ENCODE results near the gene CKLF. TPM values are rescaled to one million over a fixed set of nuclear protein-coding genes. Genes with fewer than 3 reads are reported as not detected.
"Not testable (repeated sequence)": the region's sequence is repeated elsewhere in the genome, so short reads cannot be mapped to it uniquely, and the experiment has no call there.

The CKLF gene
- polyA plus RNA-seq, 1 of the 3 experiments (the other 2 are of a cell fraction), result 211 TPM

DNA sequence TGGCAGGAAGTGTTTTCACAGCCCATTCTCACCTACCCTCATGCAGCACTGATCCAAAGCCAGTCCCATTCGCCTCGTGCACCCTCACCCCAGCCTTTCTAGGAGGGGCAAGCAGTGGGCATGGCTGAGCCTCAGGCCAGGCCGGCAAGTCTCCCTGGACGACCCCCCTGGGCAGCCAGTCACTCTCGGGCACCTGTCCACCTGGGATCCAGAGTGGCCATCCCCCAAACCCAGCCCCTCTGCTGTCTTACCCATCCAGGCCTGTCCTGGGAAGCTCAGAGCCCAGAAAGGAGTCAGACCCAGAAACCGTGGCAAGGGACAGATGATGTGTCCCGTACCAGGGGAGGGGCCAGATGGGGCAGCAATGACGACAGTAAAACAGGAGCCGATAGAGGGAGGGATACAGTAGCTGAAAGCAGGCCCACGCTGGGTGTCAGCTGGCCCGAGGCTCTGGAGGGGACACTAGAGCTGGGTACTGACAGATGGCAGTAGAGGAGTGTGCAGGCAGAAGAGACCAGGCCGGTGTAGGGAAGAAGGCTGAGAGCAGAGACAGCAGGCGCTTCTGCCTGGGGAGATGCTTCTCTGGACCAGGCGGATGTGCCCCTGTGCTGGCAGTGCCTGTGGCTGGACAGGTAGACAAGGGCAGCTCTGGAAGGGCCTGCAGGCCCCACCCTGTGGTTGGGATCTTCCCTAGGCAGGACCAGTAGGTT lies 57.9 kb downstream of the CKLF start:
- Histone ChIP-seq H3F3A (replicated peaks; ENCODE audit: insufficient read depth) (peaks cover 13% of the 10 kb centered on the region), H3K27me3 (ENCODE audit: insufficient read depth) (no peaks in the 10 kb centered on the region), H3K4me2 (no peak overlapping the region), H2AFZ (ENCODE audit: low read depth) (no peak overlapping the region), H3K4me1 (ENCODE audit: control insufficient read depth in 1 of 2, insufficient read depth in 2 of 2, low read depth in 1 of 2, low read length in 1 of 2) (peaks cover 5 to 19% of the 10 kb centered on the region in 2 experiments; a peak in 3 of 4 replicates), H3K9me2 (no peaks in the 10 kb centered on the region), H4K20me1 (ENCODE audit: insufficient read depth) (peaks cover 24% of the 10 kb centered on the region; the same call in 1 of the 2 replicates), H3K9ac (no peak overlapping the region), H3K79me2 (ENCODE audit: insufficient read depth) (peaks cover 51% of the 10 kb centered on the region), H3K36me3 (replicated peaks in 1 of 2; ENCODE audit: control insufficient read depth in 1 of 2, insufficient read depth in 2 of 2, low read length in 1 of 2) (peaks cover 24 to 57% of the 10 kb centered on the region in 2 experiments), H3K4me3 (ENCODE audit: low read depth in 2 of 2, low read length in 1 of 2) (no peak overlapping the region), H3K9me3 (no peaks in the 10 kb centered on the region), H3K27ac (ENCODE audit: low read depth in 2 of 2, low read length in 1 of 2) (no peak overlapping the region)
- no peak for TF ChIP-seq TEAD4 (IDR thresholded peaks at IDR 0.05; ENCODE audit: borderline replicate concordance, insufficient read depth)
- no peak for DNase-seq
- POLR2A ChIA-PET, result no interaction called here
- CTCF ChIA-PET, result interaction anchor here (1.1 to 6.5 kb wide), 9 partner anchors 13 to 556 kb away, joined by 3 to 68 read pairs (median 25); no protein-coding TSS in a partner anchor
- 93% methylated on average over 11 of the region's 14 CpGs for WGBS (ENCODE audit: low lambda C conversion rate)

DNA sequence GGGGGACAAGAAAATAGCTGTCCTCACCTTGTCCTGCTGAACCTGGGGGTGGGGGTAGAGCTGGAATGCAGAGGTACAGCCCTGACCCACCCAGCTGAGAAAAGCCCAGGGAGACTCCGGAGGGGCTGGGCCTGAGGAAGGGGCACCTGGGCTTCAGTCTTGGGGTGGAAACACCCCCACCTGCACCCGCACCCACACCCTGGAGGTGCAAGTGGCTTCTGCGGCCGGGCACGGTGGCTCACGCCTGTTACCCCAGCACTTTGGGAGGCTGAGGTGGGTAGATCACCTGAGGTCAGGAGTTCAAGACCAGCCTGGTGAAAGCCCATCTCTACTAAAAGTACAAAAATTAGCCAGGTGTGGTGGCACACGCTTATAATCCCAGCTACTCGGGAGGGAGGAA lies 59.5 kb downstream of the CKLF start:
- H3K9me2 ChIP-seq; H3K4me2 ChIP-seq; POLR2A ChIA-PET; H3K27me3 ChIP-seq (ENCODE audit: insufficient read depth); H2AFZ ChIP-seq (ENCODE audit: low read depth); DNase-seq; H3K4me3 ChIP-seq (ENCODE audit: low read depth in 2 of 2, low read length in 1 of 2); H3K27ac ChIP-seq (ENCODE audit: low read depth in 2 of 2, low read length in 1 of 2); H3K9me3 ChIP-seq; H3K9ac ChIP-seq: not testable (repeated sequence)
- peaks cover 20% of the 10 kb centered on the region for H3F3A ChIP-seq (replicated peaks; ENCODE audit: insufficient read depth)
- peaks cover 19% of the 10 kb centered on the region; the same call in 1 of the 2 replicates for H4K20me1 ChIP-seq (ENCODE audit: insufficient read depth)
- H3K79me2 ChIP-seq (ENCODE audit: insufficient read depth), result peaks cover 35% of the 10 kb centered on the region
- CTCF ChIA-PET, result interaction anchor here (1.3 to 6.5 kb wide), 4 partner anchors 9 to 261 kb away, joined by 4 to 68 read pairs (median 5); no protein-coding TSS in a partner anchor
- peaks cover 14% of the 10 kb centered on the region in 2 experiments; a peak in 3 of 4 replicates for H3K4me1 ChIP-seq (ENCODE audit: control insufficient read depth in 1 of 2, insufficient read depth in 2 of 2, low read depth in 1 of 2, low read length in 1 of 2)
- peaks cover 24 to 58% of the 10 kb centered on the region in 2 experiments for H3K36me3 ChIP-seq (replicated peaks in 1 of 2; ENCODE audit: control insufficient read depth in 1 of 2, insufficient read depth in 2 of 2, low read length in 1 of 2)
- WGBS (ENCODE audit: low lambda C conversion rate), result 100% methylated on average over 5 of the region's 8 CpGs

- Histone ChIP-seq H3K9me3 (no peaks in the 10 kb centered on the region), H3K27me3 (ENCODE audit: insufficient read depth) (no peaks in the 10 kb centered on the region), H3K4me1 (ENCODE audit: control insufficient read depth in 1 of 2, insufficient read depth in 2 of 2, low read depth in 1 of 2, low read length in 1 of 2) (peaks cover 14 to 19% of the 10 kb centered on the region in 2 experiments; a peak in 3 of 4 replicates), H3K79me2 (ENCODE audit: insufficient read depth) (peaks cover 30% of the 10 kb centered on the region), H3K27ac (ENCODE audit: low read depth in 2 of 2, low read length in 1 of 2) (no peak overlapping the region), H3K9ac (no peak overlapping the region), H3K4me2 (no peak overlapping the region), H3F3A (replicated peaks; ENCODE audit: insufficient read depth) (peaks cover 21% of the 10 kb centered on the region), H3K4me3 (ENCODE audit: low read depth in 2 of 2, low read length in 1 of 2) (no peak overlapping the region), H4K20me1 (ENCODE audit: insufficient read depth) (peaks cover 16% of the 10 kb centered on the region; the same call in 1 of the 2 replicates), H3K36me3 (replicated peaks in 1 of 2; ENCODE audit: control insufficient read depth in 1 of 2, insufficient read depth in 2 of 2, low read length in 1 of 2) (peaks cover 24 to 58% of the 10 kb centered on the region in 2 experiments), H2AFZ (ENCODE audit: low read depth) (no peak overlapping the region), H3K9me2 (no peaks in the 10 kb centered on the region)
- 98% methylated on average over 4 of the region's 14 CpGs for WGBS (ENCODE audit: low lambda C conversion rate)
- DNase-seq, result no peak
- no peak for TF ChIP-seq RAD21 (IDR thresholded peaks at IDR 0.05; ENCODE audit: low read length)
- TF ChIP-seq MXI1 (IDR thresholded peaks at IDR 0.05; ENCODE audit: low read depth, low read length), result no peak
- no peak for TF ChIP-seq TCF12 (IDR thresholded peaks at IDR 0.05)
- TF ChIP-seq REST (IDR thresholded peaks at IDR 0.05; ENCODE audit: low read depth, low read length), result no peak
- no peak for TF ChIP-seq MEF2A (IDR thresholded peaks at IDR 0.05; ENCODE audit: borderline replicate concordance, low read depth)
- no peak for TF ChIP-seq EZH2phosphoT487 (IDR thresholded peaks at IDR 0.05; ENCODE audit: borderline replicate concordance, low read depth)
- TF ChIP-seq ELF1 (IDR thresholded peaks at IDR 0.05), result no peak
- no peak for TF ChIP-seq NRF1 (IDR thresholded peaks at IDR 0.05; ENCODE audit: low read depth, low read length)
- ChIA-PET CTCF (interaction anchor here (1.3 to 6.5 kb wide), 4 partner anchors 8 to 261 kb away, joined by 4 to 68 read pairs (median 5); no protein-coding TSS in a partner anchor), POLR2A (no interaction called here)
These were observed 60.0 kb downstream of the CKLF start for GRCh38 chr16:66612422-66612821.

Measured in SK-N-SH (cell line).